Sigmoid colon (tissue), 4 donors: ENCODE data around the gene RPUSD4.
A peak's percentile ranks its signal among the peaks of the same experiment; 100 is the strongest.

Experiments used
- CTCF ChIP-seq, 4 experiments: fragments of 450-650 bp in 3 of 4; fragments of 200-600 bp in 1 of 4; IDR thresholded peaks; one replicate each; pipeline ENCODE4 v1.5.1; 2016 to 2019; ENCODE audit warnings: antibody characterized with exemption in 4 of 4, mild to moderate bottlenecking in 3 of 4, moderate library complexity in 2 of 4
- POLR2AphosphoS5 ChIP-seq, 4 donors: sonication (generic); formaldehyde crosslinking; IDR thresholded peaks; one replicate each; pipeline ENCODE4 v1.6.1; 2017; ENCODE audit warnings: antibody characterized with exemption in 4 of 4

- TF ChIP-seq CTCF (IDR thresholded peaks at IDR 0.05) (no peak), POLR2AphosphoS5 (IDR thresholded peaks at IDR 0.05) (peak; percentile 65 to 91 (median 88))
Observed at GRCh38 chr11:126165757-126166156, 45.7 kb downstream of the RPUSD4 start.
